GM12875 (cell line): ENCODE measurements around the gene ANKRD65.
"Not testable (repeated sequence)": the region's sequence is repeated elsewhere in the genome, so short reads cannot be mapped to it uniquely, and the experiment has no call there.

Experiments
- H3K4me3 ChIP-seq: one replicate; pipeline ENCODE4 v1.5.1; 2011; ENCODE audit warnings: low read depth, low read length, control low read depth
- TF ChIP-seq, protein P1 (sequence below): IDR thresholded peaks from 2 replicates; pipeline ENCODE4 v1.5.1; 2011; ENCODE audit warnings: low read depth, mild to moderate bottlenecking, control low read depth, inconsistent platforms, low read length, moderate library complexity, borderline replicate concordance; ENCODE audit not compliant: insufficient read depth

Gene ANKRD65

DNA sequence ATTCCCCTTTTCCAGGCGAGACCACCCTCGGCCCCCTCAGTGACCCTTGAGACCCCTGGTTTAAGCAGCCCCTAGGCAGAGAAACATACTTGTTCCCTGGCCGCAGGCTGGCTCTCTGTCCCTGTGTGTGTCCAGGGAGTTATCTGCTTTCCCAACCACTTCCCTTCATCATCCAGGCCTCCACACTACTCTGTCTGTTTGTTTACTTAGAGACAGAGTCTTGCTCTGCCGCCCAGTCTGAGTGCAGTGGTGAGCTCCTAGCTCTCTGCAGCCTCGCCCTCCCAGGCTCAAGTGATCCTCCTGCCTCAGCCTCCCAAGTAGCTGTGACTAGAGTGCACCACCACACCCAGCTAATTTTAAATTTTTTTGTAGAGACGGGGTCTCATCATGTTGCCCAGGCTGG lies 8.6 kb upstream of the ANKRD65 start:
- H3K4me3 ChIP-seq = no peak overlapping the region
- TF ChIP-seq, protein P1, sequence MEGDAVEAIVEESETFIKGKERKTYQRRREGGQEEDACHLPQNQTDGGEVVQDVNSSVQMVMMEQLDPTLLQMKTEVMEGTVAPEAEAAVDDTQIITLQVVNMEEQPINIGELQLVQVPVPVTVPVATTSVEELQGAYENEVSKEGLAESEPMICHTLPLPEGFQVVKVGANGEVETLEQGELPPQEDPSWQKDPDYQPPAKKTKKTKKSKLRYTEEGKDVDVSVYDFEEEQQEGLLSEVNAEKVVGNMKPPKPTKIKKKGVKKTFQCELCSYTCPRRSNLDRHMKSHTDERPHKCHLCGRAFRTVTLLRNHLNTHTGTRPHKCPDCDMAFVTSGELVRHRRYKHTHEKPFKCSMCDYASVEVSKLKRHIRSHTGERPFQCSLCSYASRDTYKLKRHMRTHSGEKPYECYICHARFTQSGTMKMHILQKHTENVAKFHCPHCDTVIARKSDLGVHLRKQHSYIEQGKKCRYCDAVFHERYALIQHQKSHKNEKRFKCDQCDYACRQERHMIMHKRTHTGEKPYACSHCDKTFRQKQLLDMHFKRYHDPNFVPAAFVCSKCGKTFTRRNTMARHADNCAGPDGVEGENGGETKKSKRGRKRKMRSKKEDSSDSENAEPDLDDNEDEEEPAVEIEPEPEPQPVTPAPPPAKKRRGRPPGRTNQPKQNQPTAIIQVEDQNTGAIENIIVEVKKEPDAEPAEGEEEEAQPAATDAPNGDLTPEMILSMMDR = no peak

DNA sequence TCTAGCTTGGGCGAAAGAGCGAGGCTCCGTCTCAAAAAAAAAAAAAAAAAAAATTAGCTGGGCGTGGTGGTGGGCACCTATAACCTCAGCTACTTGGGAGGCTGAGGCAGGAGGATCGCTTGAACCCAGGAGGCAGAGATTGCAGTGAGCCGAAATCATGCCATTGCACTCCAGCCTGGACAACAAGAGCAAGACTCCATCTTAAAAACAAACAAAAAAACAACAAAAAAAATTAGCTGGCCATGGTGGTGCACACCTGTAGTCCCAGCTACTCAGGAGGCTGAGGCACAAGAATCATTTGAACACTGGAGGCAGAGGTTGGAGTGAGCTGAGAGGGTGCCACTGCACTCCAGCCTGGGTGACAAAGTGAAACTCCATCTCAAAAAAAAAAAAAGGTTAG lies 7.9 kb upstream of the ANKRD65 start:
- H3K4me3 ChIP-seq = not testable (repeated sequence)

DNA sequence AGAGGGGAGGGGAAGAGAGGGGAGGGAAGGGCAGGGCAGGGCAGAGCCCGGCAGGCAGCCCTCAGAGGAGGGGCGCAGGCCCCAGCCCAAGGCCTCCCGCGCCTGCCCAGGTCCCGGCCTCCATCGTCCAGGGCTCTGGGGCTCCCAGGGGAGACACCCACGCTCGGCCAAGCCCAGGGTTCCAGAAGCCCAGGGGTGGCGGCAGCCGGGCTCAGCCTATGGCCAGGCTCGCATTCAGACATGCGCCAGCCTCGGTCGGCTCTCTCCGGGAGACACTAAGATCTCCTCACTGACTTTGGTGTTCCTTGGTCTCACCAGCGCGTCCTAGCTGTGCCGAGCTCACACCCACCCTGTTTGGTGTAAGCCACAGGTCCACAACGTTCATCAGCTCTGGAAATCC lies 7.1 kb upstream of the ANKRD65 start:
- TF ChIP-seq, protein P1 = no peak

DNA sequence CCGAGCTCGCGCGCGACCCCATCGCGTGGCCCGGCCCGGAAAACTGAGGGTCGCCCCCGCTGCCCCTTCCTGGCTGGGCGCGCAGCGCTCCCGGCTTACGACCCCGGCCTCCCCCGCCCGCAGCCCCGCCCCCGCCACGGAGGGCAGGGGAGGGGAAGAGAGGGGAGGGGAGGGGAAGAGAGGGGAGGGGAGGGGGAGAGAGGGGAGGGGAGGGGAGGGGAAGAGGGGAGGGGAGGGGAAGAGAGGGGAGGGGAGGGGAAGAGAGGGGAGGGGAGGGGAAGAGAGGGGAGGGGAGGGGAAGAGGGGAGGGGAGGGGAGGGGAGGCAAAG lies 6.7 kb upstream of the ANKRD65 start:
- TF ChIP-seq, protein P1 = no peak
- H3K4me3 ChIP-seq = no peak overlapping the region

More for the DNA sequence above, 7.1 kb upstream of the ANKRD65 start:
- no peak overlapping the region for H3K4me3 ChIP-seq

DNA sequence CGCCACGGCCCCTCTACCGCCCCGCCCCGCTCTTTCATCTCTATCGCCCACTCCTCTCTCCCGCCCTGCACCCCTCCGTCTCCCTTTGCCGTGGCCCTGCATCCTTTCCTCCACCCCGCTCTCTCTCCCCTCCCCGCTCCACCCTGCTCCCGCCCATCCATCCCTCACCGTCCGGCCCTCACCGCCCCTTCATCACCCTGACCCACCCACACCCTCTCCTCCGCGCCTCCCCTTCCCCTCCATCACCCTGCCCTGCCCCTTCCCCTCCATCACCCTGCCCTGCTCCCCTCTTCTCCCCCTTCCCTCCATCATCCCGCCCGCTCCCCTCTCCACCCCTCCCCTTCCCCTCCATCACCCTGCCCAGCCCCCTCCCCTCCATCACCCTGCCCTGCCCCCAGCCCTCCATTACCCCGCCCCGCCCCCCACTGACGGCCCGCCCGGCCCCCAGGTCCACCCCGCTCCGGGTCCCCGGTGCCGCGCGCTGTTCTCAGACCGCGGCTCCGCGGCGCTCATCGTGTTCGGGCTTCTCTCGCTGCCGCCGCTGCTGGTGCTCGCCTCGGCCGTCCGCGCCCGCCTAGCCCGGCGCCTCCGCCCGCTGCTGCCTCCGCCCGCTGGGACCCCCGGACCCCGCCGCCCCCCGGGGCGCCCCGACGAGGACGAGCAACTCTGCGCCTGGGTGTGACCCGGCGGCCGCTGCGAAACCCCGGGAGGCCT lies 6.2 kb upstream of the ANKRD65 start:
- TF ChIP-seq, protein P1 = no peak

DNA sequence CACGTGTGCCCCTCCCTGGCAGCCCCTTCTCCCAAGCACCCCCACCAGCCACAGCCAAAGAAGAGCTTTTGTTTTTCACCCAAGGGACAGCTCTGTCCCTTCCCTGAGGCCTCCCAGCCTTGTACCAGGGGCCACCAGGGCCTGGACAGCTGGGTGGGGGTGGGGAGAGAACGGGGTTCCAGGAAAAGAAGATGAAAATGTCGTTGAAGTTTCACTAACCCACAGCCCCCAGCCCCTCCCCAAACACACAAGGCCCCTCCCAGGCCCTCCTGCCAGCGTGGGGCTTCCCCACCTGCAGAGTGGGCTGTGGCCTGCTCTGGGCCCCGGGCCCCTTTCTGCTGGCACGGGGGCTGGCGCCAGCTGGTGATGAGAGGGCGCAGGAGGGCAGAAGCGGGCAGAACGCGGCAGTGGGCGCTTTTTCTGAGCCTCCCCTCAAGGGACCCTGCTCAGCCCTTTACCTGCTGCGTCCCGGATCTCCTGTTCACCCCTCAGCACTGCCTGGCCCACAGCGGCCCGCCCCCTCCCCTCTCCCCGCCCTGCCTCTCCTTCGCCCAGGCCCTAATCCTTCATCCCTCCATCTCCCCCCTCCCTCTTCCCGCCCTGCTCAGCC lies 5.5 kb upstream of the ANKRD65 start:
- TF ChIP-seq, protein P1 = no peak

More for the DNA sequence above, 6.2 kb upstream of the ANKRD65 start:
- H3K4me3 ChIP-seq = no peak overlapping the region

DNA sequence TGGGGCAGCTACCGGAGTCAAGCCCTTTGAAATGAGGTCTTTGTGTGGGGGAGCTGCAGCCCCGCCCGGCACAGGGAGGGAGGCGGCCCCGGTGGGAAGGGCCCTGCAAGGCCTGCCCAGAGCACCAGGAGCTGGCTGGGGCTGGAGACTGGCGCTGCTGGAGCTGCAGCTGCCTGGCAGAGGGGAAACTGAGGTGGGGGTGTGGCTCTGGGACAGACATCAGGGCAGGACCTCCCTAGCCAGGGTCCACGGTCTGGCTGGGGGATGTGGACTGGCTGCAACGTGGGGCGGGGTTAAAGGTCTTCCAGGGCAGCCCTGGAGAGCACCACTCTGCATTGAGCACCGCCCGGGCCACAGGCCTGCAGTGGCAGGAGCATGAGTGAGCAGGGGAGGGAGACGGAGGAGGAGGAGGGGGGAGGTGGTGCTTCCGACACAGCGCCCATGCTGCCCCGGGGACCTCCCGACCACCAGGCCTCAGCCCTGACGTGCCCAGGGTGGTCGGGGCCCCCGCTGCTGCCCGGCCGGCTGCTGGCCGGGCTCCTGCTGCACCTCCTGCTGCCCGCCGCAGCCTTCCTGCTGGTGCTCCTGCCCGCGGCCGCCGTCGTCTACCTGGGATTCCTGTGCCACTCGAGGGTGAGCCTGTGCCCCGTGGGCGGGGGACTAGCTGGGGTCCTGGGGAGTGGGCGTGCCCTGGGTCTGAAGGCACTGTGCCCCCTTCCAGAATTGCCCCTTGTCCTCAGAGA lies 4.8 kb upstream of the ANKRD65 start:
- peak overlapping the region; percentile 19 for H3K4me3 ChIP-seq
- TF ChIP-seq, protein P1 = no peak

More for the DNA sequence above, 5.5 kb upstream of the ANKRD65 start:
- H3K4me3 ChIP-seq = peak overlapping the region; percentile 19
